ENCODE results near the gene SLC26A8. TPM values are rescaled to one million over a fixed set of nuclear protein-coding genes. Genes with fewer than 3 reads are reported as not detected.

Gene SLC26A8
- total RNA-seq, 1 donor from 2014 or later: not detected

GRCh38 chr6:35968821-35969220, 55.6 kb downstream of the SLC26A8 start:
- FAIRE-seq (no peak), DNase-seq (ENCODE audit: low read depth) (no peak)
- no peak overlapping the region for H3K27ac Mint-ChIP-seq (ENCODE audit: unreplicated experiment)
- TF ChIP-seq, protein P1, sequence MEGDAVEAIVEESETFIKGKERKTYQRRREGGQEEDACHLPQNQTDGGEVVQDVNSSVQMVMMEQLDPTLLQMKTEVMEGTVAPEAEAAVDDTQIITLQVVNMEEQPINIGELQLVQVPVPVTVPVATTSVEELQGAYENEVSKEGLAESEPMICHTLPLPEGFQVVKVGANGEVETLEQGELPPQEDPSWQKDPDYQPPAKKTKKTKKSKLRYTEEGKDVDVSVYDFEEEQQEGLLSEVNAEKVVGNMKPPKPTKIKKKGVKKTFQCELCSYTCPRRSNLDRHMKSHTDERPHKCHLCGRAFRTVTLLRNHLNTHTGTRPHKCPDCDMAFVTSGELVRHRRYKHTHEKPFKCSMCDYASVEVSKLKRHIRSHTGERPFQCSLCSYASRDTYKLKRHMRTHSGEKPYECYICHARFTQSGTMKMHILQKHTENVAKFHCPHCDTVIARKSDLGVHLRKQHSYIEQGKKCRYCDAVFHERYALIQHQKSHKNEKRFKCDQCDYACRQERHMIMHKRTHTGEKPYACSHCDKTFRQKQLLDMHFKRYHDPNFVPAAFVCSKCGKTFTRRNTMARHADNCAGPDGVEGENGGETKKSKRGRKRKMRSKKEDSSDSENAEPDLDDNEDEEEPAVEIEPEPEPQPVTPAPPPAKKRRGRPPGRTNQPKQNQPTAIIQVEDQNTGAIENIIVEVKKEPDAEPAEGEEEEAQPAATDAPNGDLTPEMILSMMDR (IDR thresholded peaks at IDR 0.05; ENCODE audit: insufficient read depth, low read depth, low read length): no peak
- no peak for TF ChIP-seq EZH2 (IDR thresholded peaks at IDR 0.05; ENCODE audit: insufficient read depth, low read length)
- peaks cover 6% of the 10 kb centered on the region for H3K4me1 Mint-ChIP-seq (ENCODE audit: low read depth, unreplicated experiment)
- no peaks in the 10 kb centered on the region for H3K27me3 Mint-ChIP-seq (ENCODE audit: low read depth, unreplicated experiment)
- H3K36me3 Mint-ChIP-seq (ENCODE audit: low read depth, unreplicated experiment): no peaks in the 10 kb centered on the region
- Histone ChIP-seq H3K27me3 (ENCODE audit: insufficient read depth, low read length) (no peaks in the 10 kb centered on the region), H2AFZ (ENCODE audit: low read depth, low read length) (no peak overlapping the region), H3K79me2 (ENCODE audit: insufficient read depth, low read length) (no peaks in the 10 kb centered on the region), H3K4me3 (ENCODE audit: insufficient read depth, low read depth, low read length) (no peak overlapping the region), H3K9me3 (ENCODE audit: insufficient read depth, low read depth, low read length) (no peaks in the 10 kb centered on the region), H3K4me2 (ENCODE audit: low read length) (no peak overlapping the region), H3K27ac (ENCODE audit: low read depth, low read length) (no peak overlapping the region), H3K9ac (ENCODE audit: low read length) (no peak overlapping the region), H4K20me1 (ENCODE audit: insufficient read depth, low read length) (no peaks in the 10 kb centered on the region), H3K4me1 (ENCODE audit: insufficient read depth, low read length) (no peaks in the 10 kb centered on the region), H3K36me3 (ENCODE audit: insufficient read depth, low read length) (no peaks in the 10 kb centered on the region)
- H3K9me3 Mint-ChIP-seq (ENCODE audit: unreplicated experiment): no peaks in the 10 kb centered on the region
- H3K4me3 Mint-ChIP-seq (ENCODE audit: unreplicated experiment): no peak overlapping the region

DNA sequence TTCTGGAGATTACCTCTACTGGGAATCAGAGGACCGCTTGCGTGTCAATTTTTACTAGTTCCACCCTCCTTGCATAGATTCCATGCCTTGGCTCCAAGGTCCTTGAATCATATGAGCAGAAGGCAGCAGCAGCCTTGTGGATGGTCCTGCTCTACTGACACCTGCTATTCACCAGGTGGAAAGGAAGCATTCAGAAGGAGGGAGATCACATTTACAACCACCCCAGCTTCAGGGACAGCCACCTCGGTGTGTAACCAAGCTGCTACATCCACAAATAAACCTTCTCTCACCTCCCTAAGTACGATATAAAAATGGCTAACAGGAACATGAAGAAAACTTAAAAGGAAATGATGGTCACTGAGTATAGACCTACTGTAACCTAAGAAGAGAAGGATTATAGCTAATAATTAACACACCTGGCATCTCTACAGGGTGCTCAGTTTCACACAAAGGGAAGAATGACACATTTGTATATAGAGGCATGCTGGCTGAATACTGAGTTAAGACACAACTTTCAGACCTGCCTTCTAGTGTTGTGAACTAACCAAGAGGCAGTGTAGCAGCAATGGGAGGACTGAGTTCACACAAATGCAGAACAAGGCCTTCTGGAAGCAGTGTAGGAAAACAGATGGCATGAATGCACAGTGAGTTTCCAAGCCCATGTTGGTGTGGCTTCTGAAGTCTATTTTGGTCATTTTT, 57.2 kb downstream of the SLC26A8 start:
- H3K27me3 ChIP-seq (ENCODE audit: insufficient read depth, low read length): no peaks in the 10 kb centered on the region
- H3K27ac Mint-ChIP-seq (ENCODE audit: unreplicated experiment): no peak overlapping the region
- no peaks in the 10 kb centered on the region for H3K9me3 Mint-ChIP-seq (ENCODE audit: unreplicated experiment)
- no peaks in the 10 kb centered on the region for H3K27me3 Mint-ChIP-seq (ENCODE audit: low read depth, unreplicated experiment)
- FAIRE-seq (no peak), DNase-seq (ENCODE audit: low read depth) (no peak)
- no peak overlapping the region for H3K4me3 ChIP-seq (ENCODE audit: insufficient read depth, low read depth, low read length)
- H3K27ac ChIP-seq (ENCODE audit: low read depth, low read length): no peak overlapping the region
- no peak overlapping the region for H2AFZ ChIP-seq (ENCODE audit: low read depth, low read length)
- H3K79me2 ChIP-seq (ENCODE audit: insufficient read depth, low read length): no peaks in the 10 kb centered on the region
- H3K4me2 ChIP-seq (ENCODE audit: low read length): no peak overlapping the region
- no peak overlapping the region for H3K4me3 Mint-ChIP-seq (ENCODE audit: unreplicated experiment)
- H3K9ac ChIP-seq (ENCODE audit: low read length): no peak overlapping the region
- no peaks in the 10 kb centered on the region for H3K36me3 Mint-ChIP-seq (ENCODE audit: low read depth, unreplicated experiment)
- no peaks in the 10 kb centered on the region for H4K20me1 ChIP-seq (ENCODE audit: insufficient read depth, low read length)
- TF ChIP-seq, protein P1 (IDR thresholded peaks at IDR 0.05; ENCODE audit: insufficient read depth, low read depth, low read length): no peak
- TF ChIP-seq EZH2 (IDR thresholded peaks at IDR 0.05; ENCODE audit: insufficient read depth, low read length): no peak
- H3K9me3 ChIP-seq (ENCODE audit: insufficient read depth, low read depth, low read length): no peaks in the 10 kb centered on the region
- no peaks in the 10 kb centered on the region for H3K4me1 ChIP-seq (ENCODE audit: insufficient read depth, low read length)
- H3K36me3 ChIP-seq (ENCODE audit: insufficient read depth, low read length): no peaks in the 10 kb centered on the region
- peaks cover 3% of the 10 kb centered on the region for H3K4me1 Mint-ChIP-seq (ENCODE audit: low read depth, unreplicated experiment)
